Ammon's horn (tissue), 1 donor: ENCODE data around the gene OR4C13.
"Not testable (repeated sequence)": the region's sequence is repeated elsewhere in the genome, so short reads cannot be mapped to it uniquely, and the experiment has no call there.

Source experiments
- DNase-seq: peaks from one replicate; pipeline ENCODE4 v3.0.0-alpha.2; 2016; ENCODE audit warnings: low spot score

Gene OR4C13

DNA sequence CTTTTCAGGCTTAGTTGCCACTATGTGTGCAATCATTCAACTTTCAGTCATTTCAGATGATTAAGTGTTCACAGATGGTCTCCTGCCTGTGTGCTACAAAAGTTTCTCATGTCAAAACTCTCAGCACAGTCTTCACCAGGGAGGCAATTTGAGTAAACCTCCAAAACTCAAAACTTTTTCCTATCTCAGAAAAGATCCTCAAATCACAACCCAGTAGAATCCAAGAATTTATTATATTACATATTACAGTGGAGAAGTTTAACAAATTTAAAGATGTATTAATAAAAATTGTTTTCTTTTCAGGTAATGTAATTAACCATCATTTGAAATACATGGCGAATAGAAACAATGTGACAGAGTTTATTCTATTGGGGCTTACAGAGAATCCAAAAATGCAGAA, at the start of gene OR4C13:
Gene OR4C13, plus strand, starts transcription at position 301 of the 400 bp plus-strand sequence. Its CDS starts 32 bp downstream, at position 333.
- no peak for DNase-seq

DNA sequence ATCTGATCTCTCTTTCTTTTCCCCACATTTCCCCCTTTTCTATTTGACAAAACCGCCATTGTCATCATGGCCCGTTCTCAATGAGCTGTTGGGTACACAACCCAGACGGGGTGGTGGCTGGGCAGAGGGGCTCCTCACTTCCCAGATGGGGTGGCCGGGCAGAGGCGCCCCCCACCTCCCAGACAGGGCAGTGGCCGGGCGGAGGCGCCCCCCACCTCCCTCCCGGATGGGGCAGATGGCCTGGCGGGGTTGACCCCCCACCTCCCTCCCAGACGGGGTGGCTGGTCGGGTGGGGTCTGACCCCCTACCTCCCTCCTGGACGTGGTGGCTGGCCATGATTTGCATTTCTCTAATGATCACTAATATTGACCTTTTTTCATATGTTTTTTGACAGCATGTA, 40.7 kb upstream of the OR4C13 start:
- not testable (repeated sequence) for DNase-seq

GRCh38 chr11:49948701-49949100, 3.5 kb upstream of the OR4C13 start:
- DNase-seq, result not testable (repeated sequence)

- not testable (repeated sequence) for DNase-seq
Measured at GRCh38 chr11:49973439-49973838, 21.2 kb downstream of the OR4C13 start.

GRCh38 chr11:49982435-49982834, 30.2 kb downstream of the OR4C13 start, which contains the start of gene OR4C12:
Gene OR4C12, minus strand, starts transcription at chr11:49982535. Its CDS starts 34 bp downstream, at chr11:49982501.
- not testable (repeated sequence) for DNase-seq

DNA sequence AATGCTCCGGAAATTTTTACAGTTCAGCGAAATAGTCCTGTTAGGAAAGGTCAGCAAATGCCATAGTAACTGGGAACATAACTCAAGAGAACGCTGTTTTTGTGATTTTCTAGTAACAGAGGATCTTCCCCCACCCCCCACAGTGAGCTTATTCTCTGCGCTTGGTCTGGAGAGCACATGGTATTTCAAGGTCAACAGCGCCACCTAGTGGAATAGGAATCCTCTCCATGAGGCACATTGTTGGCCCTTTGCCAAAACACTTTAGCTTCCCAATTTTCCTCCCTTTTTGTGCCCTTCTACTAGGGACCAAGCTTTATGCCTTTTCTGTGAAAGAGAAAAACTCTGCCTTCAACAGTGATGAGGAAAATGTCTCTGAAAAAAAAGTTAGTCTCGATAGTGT, 43.4 kb downstream of the OR4C13 start:
- peak; percentile 75 for DNase-seq
